GM10266 (cell line): Measurements from ENCODE around the gene ANO6.

ENCODE experiments used
- DNase-seq: peaks from one replicate; pipeline ENCODE4 v3.0.0; 2012; ENCODE audit errors: extremely low spot score
- TF ChIP-seq, protein P1 (sequence below): IDR thresholded peaks from 2 replicates; pipeline ENCODE4 v1.5.1; 2012; ENCODE audit warnings: mild to moderate bottlenecking, low read depth; ENCODE audit not compliant: control insufficient read depth, insufficient read depth; ENCODE audit errors: missing control alignments

Gene ANO6

DNA sequence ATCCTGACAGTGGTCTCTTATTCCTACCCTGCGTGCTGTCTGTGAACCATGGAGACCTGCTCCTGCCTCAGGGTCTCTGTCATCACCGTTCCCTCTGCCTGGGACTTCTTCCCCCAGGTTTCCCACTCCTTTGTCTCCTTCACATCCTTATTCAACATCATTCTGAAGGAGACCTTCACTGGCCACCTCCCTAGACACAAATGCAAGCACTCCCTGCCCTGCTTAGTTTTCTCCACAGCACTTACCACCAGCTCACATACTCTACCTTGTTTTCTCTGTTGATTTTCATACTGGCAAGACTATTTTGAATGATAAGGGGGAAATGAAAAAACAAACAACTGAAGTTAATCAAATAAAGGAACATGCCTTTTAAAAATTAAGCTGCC, 192.8 kb downstream of the ANO6 start:
- DNase-seq, result no peak
- TF ChIP-seq, protein P1, sequence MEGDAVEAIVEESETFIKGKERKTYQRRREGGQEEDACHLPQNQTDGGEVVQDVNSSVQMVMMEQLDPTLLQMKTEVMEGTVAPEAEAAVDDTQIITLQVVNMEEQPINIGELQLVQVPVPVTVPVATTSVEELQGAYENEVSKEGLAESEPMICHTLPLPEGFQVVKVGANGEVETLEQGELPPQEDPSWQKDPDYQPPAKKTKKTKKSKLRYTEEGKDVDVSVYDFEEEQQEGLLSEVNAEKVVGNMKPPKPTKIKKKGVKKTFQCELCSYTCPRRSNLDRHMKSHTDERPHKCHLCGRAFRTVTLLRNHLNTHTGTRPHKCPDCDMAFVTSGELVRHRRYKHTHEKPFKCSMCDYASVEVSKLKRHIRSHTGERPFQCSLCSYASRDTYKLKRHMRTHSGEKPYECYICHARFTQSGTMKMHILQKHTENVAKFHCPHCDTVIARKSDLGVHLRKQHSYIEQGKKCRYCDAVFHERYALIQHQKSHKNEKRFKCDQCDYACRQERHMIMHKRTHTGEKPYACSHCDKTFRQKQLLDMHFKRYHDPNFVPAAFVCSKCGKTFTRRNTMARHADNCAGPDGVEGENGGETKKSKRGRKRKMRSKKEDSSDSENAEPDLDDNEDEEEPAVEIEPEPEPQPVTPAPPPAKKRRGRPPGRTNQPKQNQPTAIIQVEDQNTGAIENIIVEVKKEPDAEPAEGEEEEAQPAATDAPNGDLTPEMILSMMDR, result no peak

DNA sequence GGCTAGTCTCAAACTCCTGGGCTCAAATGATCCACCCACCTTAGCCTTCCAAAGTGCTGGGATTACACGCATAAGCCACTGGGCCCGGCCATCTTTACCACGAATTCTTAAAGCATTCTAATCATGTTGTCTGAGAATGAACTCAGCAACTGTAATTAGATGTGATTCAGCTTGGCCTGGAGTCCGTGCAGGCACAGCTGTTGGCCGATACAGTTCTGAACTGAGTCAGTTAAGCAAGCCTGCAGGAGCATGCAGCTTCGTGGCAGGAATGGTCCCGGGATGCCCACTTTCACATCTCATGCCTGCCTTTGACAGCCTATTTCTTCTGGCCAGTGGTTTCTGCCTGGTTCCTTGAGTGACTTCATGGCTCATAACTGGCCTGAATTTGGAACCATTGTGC, 194.1 kb downstream of the ANO6 start:
- DNase-seq, result no peak
- TF ChIP-seq, protein P1, result no peak

- no peak for DNase-seq
- TF ChIP-seq, protein P1, result no peak
These were observed 195.7 kb downstream of the ANO6 start for GRCh38 chr12:45411626-45412025.

GRCh38 chr12:45415393-45415817, 199.5 kb downstream of the ANO6 start:
- TF ChIP-seq, protein P1, result no peak
- DNase-seq, result peak; percentile 52

DNA sequence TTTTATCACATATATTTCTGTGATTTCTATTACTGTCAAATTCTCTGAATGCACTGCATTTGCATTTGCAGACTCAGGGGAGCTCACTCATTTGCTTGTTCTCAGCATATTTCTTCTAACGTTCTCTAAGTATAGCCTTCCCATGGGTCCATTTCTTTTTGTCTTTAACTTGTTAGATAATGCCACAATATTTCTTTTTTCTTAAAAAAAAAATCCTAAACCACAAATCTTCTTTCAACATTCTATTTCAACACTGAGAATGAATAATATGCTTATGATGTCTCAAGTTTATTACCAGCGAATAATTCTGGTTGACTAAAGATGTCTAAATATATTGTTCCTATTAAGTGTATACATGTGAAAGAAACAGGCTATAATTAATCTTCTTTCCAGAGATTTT, 200.2 kb downstream of the ANO6 start:
- DNase-seq, result no peak
- TF ChIP-seq, protein P1, result no peak

DNA sequence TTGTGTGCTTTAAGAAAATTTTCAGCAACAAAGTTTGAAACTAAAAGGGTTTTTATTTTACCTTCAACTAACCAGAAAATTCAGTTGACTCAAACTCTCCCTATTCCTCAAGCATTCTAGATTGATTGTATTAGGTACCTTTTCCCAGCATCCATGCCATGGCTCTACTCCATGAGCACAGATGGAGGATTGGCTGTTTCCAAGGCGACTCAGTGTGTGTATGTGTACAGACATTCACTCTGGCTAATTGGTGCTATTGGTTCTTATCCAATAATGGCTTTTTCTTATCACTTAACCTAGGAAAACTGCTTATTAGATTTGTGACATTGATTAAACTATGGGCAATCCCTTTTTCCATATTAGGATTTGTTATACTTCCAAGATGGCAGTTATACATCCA, 202.6 kb downstream of the ANO6 start:
- TF ChIP-seq, protein P1, result no peak
- DNase-seq, result no peak

DNA sequence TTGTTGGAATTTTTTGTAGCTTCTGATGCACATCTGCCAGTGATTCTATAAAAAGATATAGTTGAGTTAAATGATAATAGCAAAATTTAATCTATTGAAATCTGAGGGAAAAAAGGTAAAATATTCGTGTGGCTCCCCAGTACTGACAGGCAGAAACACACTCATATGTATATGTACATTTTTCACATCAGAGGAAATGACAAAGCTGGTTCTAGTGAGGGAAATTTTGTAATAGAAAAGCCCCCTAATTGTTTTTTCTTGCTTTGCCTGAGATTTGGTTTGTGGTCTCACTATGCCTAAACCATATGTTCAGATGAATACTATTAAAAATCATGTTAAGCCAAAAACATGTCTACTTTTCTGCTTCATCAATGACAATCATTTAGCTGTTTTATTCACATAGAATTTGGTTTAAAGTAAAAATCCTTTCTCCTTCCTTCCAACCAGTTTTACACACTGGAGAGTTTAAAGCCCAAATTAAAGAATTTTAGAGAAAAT, 203.5 kb downstream of the ANO6 start:
- TF ChIP-seq, protein P1, result no peak
- DNase-seq, result peak; percentile 19
